ENCODE results near the gene DUSP7.

GRCh38 chr3:52039846-52040245 is 16.5 kb downstream of the DUSP7 start:
- no peak for TF ChIP-seq CTCF (conservative IDR thresholded peaks at IDR 0.05 in 1 of 2, IDR thresholded peaks at IDR 0.05 in 1 of 2; ENCODE audit: extremely low read depth in 1 of 2, insufficient read depth in 1 of 2, low read depth in 1 of 2, low read length in 2 of 2)
- no peak for TF ChIP-seq EZH2 (IDR thresholded peaks at IDR 0.05; ENCODE audit: borderline replicate concordance, low read length)
